Measurements from ENCODE around the gene SLC35B2. TPM values are rescaled to one million over a fixed set of nuclear protein-coding genes. Genes with fewer than 3 reads are reported as not detected.

The SLC35B2 gene
- polyA plus RNA-seq, 3 donors = 17.4 to 54.0 (median 30.6) TPM

- Histone ChIP-seq H3K4me2 (replicated peaks; ENCODE audit: extremely low read depth, low read length, poor library complexity, severe bottlenecking) (no peak overlapping the region), H3K79me2 (ENCODE audit: insufficient read depth, low read length) (peaks cover 21% of the 10 kb centered on the region), H2AFZ (ENCODE audit: insufficient read depth, low read depth, low read length, poor library complexity, severe bottlenecking) (no peak overlapping the region), H3K9ac (ENCODE audit: insufficient read depth, low read length, poor library complexity, severe bottlenecking) (no peak overlapping the region), H3K9me3 (replicated peaks in 1 of 2; ENCODE audit: control insufficient read depth in 1 of 2, insufficient read depth in 1 of 2, low read length in 2 of 2) (no peaks in the 10 kb centered on the region), H3K27me3 (ENCODE audit: control insufficient read depth in 2 of 2, insufficient read depth in 2 of 2, low read length in 2 of 2) (no peaks in the 10 kb centered on the region), H3K4me1 (ENCODE audit: control insufficient read depth in 1 of 2, insufficient read depth in 2 of 2, low read length in 2 of 2) (peaks cover 38% of the 10 kb centered on the region in 2 donors), H4K20me1 (ENCODE audit: insufficient read depth, low read length) (peaks cover 7% of the 10 kb centered on the region), H3K4me3 (replicated peaks in 1 of 3; ENCODE audit: low read depth in 2 of 3, low read length in 3 of 3) (no peak overlapping the region), H3K36me3 (replicated peaks in 1 of 2; ENCODE audit: control insufficient read depth in 1 of 2, insufficient read depth in 2 of 2, low read length in 2 of 2) (peaks cover 5 to 14% of the 10 kb centered on the region in 2 donors), H3K27ac (ENCODE audit: low read depth in 1 of 2, low read length in 2 of 2) (no peak overlapping the region)
- intact Hi-C loops (cut with micrococcal nuclease) = no loop called here
- peaks cover 17 to 32% of the 10 kb centered on the region in 2 donors for H3K36me3 Mint-ChIP-seq
- peaks cover 0 to 1% (median 0%) of the 10 kb centered on the region in 7 donors for H3K9me3 Mint-ChIP-seq
- H3K27me3 Mint-ChIP-seq (ENCODE audit: low read depth in 3 of 3) = peaks cover 3 to 6% (median 5%) of the 10 kb centered on the region in 3 donors
- WGBS (ENCODE audit: insufficient coverage) = 93% methylated on average over 3 of the region's 5 CpGs
- TF ChIP-seq CTCF (IDR thresholded peaks at IDR 0.05) = no peak
- H3K4me1 Mint-ChIP-seq = peaks cover 55% of the 10 kb centered on the region
- no peak for DNase-seq
- no peak overlapping the region for H3K27ac Mint-ChIP-seq
- H3K4me3 Mint-ChIP-seq = no peak overlapping the region
Observed at GRCh38 chr6:44228836-44229235, 28.5 kb downstream of the SLC35B2 start.

- Mint-ChIP-seq H3K4me3 (no peak overlapping the region), H3K27me3 (ENCODE audit: low read depth in 3 of 3) (peaks cover 3 to 8% (median 5%) of the 10 kb centered on the region in 3 donors), H3K9me3 (peaks cover 0 to 2% (median 0%) of the 10 kb centered on the region in 7 donors), H3K36me3 (peaks cover 17 to 32% of the 10 kb centered on the region in 2 donors), H3K4me1 (peaks cover 53% of the 10 kb centered on the region), H3K27ac (no peak overlapping the region)
- no peak for DNase-seq
- no peak overlapping the region for H3K27ac ChIP-seq (ENCODE audit: low read depth in 1 of 2, low read length in 2 of 2)
- H3K9ac ChIP-seq (ENCODE audit: insufficient read depth, low read length, poor library complexity, severe bottlenecking) = no peak overlapping the region
- no peak overlapping the region for H2AFZ ChIP-seq (ENCODE audit: insufficient read depth, low read depth, low read length, poor library complexity, severe bottlenecking)
- peaks cover 11% of the 10 kb centered on the region for H4K20me1 ChIP-seq (ENCODE audit: insufficient read depth, low read length)
- TF ChIP-seq CTCF (IDR thresholded peaks at IDR 0.05) = no peak
- peaks cover 21% of the 10 kb centered on the region for H3K79me2 ChIP-seq (ENCODE audit: insufficient read depth, low read length)
- WGBS (ENCODE audit: insufficient coverage) = 93% methylated on average over 7 of the region's 7 CpGs
- H3K27me3 ChIP-seq (ENCODE audit: control insufficient read depth in 2 of 2, insufficient read depth in 2 of 2, low read length in 2 of 2) = no peaks in the 10 kb centered on the region
- H3K4me3 ChIP-seq (replicated peaks in 1 of 3; ENCODE audit: low read depth in 2 of 3, low read length in 3 of 3) = no peak overlapping the region
- intact Hi-C loops (cut with micrococcal nuclease) = no loop called here
- no peak overlapping the region for H3K4me2 ChIP-seq (replicated peaks; ENCODE audit: extremely low read depth, low read length, poor library complexity, severe bottlenecking)
- no peaks in the 10 kb centered on the region for H3K9me3 ChIP-seq (replicated peaks in 1 of 2; ENCODE audit: control insufficient read depth in 1 of 2, insufficient read depth in 1 of 2, low read length in 2 of 2)
- H3K36me3 ChIP-seq (replicated peaks in 1 of 2; ENCODE audit: control insufficient read depth in 1 of 2, insufficient read depth in 2 of 2, low read length in 2 of 2) = peaks cover 5 to 14% of the 10 kb centered on the region in 2 donors
- peaks cover 36 to 38% of the 10 kb centered on the region in 2 donors for H3K4me1 ChIP-seq (ENCODE audit: control insufficient read depth in 1 of 2, insufficient read depth in 2 of 2, low read length in 2 of 2)
Observed at GRCh38 chr6:44228433-44228832, 28.9 kb downstream of the SLC35B2 start.

All from CD14-positive monocyte (primary cell).